Body of pancreas (tissue), 4 donors: ENCODE data around the gene CAMTA1. TPM values are rescaled to one million over a fixed set of nuclear protein-coding genes. Genes with fewer than 3 reads are reported as not detected.

Experiments used
- ATAC-seq: fragments of 150-250 bp; one replicate; pipeline ENCODE4 v1.9.1; 2016
- DNase-seq, 4 donors: peaks; one replicate each; pipeline ENCODE4 v3.0.0-alpha.2; 2019
- H3K27ac ChIP-seq, 4 donors: fragments of 200-600 bp; sonication (generic); 1 replicate in 3 of 4; 2 replicates in 1 of 4; pipeline versions ENCODE4 v1.5.1 to v1.6.1; 2016 to 2019; ENCODE audit warnings: mild to moderate bottlenecking in 1 of 4, mixed read lengths in 1 of 4, moderate library complexity in 1 of 4
- H3K27me3 ChIP-seq, 2 donors: fragments of 200-600 bp; sonication (generic); one replicate each; pipeline ENCODE4 v1.6.0; 2016; ENCODE audit warnings: mild to moderate bottlenecking in 1 of 2
- H3K36me3 ChIP-seq, 2 donors: fragments of 200-600 bp; sonication (generic); replicated peaks in 1 of 2; 2 replicates each; pipeline ENCODE4 v1.5.1; 2016; ENCODE audit warnings: low read depth in 2 of 2; ENCODE audit not compliant: insufficient read depth in 1 of 2
- H3K4me1 ChIP-seq: fragments of 200-600 bp; sonication (generic); one replicate; pipeline ENCODE4 v1.6.0; 2016
- H3K4me3 ChIP-seq, 2 donors: fragments of 200-600 bp; sonication (generic); 1 replicate in 1 of 2; 2 replicates in 1 of 2; pipeline ENCODE4 v1.5.1; 2016 to 2019
- H3K9me3 ChIP-seq, 3 donors: fragments of 200-600 bp; sonication (generic); 1 replicate in 2 of 3; 2 replicates in 1 of 3; pipeline ENCODE4 v1.5.1; 2016
- CTCF ChIP-seq, 7 experiments: fragments of 450-650 bp in 4 of 7; fragments of 200-600 bp in 3 of 7; sonication (generic) in 3 of 7; IDR thresholded peaks; one replicate each; pipeline ENCODE4 v1.5.1; 2016 to 2019; ENCODE audit warnings: antibody characterized with exemption in 7 of 7
- POLR2A ChIP-seq, 3 donors: fragments of 450-650 bp; IDR thresholded peaks; one replicate each; pipeline ENCODE4 v1.6.1; 2016; ENCODE audit warnings: antibody characterized with exemption in 3 of 3, mild to moderate bottlenecking in 2 of 3
- WGBS, 2 donors: methylation state at CpG; one replicate each; pipeline ENCODE4 v1.1.5; 2017; 5-methylcytosine and 5-hydroxymethylcytosine counted together
- intact Hi-C: fragments of 100-400 bp; cut with DNase I; formaldehyde crosslinking; loops from one replicate; pipeline ENCODE4 v1.15.1; 2023
- total RNA-seq, 2 donors: library from RNA; depleted of rRNA; stranded (reverse); fragments of >200 nt; gene quantifications; one replicate each; pipeline ENCODE4 v1.1.0, GENCODE V29; 2016

Gene CAMTA1
- total RNA-seq, 2 donors from 2014 or later: 36.3 to 59.7 TPM

- no peak for ATAC-seq
- Histone ChIP-seq H3K9me3 (no peaks in the 10 kb centered on the region), H3K4me3 (no peak overlapping the region), H3K27ac (no peak overlapping the region), H3K27me3 (no peaks in the 10 kb centered on the region), H3K4me1 (no peaks in the 10 kb centered on the region), H3K36me3 (no peaks in the 10 kb centered on the region)
- intact Hi-C loops: no loop called here
- DNase-seq: no peak
- WGBS, 2 donors: 58 to 74% methylated on average over 4 to 5 of the region's 5 CpGs
- TF ChIP-seq CTCF (IDR thresholded peaks at IDR 0.05) (no peak), POLR2A (IDR thresholded peaks at IDR 0.05) (no peak)
Measured at GRCh38 chr1:7356079-7356478, 570.8 kb downstream of the CAMTA1 start.

- Histone ChIP-seq H3K27me3 (no peaks in the 10 kb centered on the region), H3K4me1 (no peaks in the 10 kb centered on the region), H3K36me3 (no peaks in the 10 kb centered on the region), H3K27ac (no peak overlapping the region), H3K9me3 (no peaks in the 10 kb centered on the region), H3K4me3 (no peak overlapping the region)
- intact Hi-C loops: no loop called here
- no peak for DNase-seq
- 65 to 76% methylated on average over 10 to 11 of the region's 11 CpGs for WGBS, 2 donors
- ATAC-seq: no peak
- no peak for TF ChIP-seq CTCF (IDR thresholded peaks at IDR 0.05)
- TF ChIP-seq POLR2A (IDR thresholded peaks at IDR 0.05): no peak
Measured at GRCh38 chr1:7358425-7358824, 573.2 kb downstream of the CAMTA1 start.

DNA sequence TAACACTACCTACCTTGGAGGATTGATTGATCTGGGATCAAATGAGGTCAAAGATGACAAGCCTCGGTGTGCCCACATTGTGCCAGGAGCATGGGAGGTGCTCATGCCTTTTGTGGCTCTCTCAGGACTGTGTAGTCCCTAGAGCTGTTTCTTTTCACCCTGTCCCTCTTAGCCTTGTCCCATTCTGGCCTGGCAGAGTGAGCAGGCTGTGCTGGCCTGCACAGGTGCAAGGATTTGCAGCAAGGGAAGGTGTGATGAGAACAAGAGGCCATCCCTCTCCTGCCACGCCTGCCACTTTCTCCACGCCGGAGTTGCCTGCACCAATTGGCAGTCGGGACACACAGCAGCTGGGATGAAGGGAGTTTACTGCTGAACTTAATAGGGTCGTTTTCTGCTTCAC, 575.3 kb downstream of the CAMTA1 start:
- H3K4me1 ChIP-seq: no peaks in the 10 kb centered on the region
- ATAC-seq (no peak), DNase-seq (no peak)
- H3K27ac ChIP-seq: no peak overlapping the region
- WGBS, 2 donors: 44 to 48% methylated on average over 6 of the region's 6 CpGs
- intact Hi-C loops: no loop called here
- no peaks in the 10 kb centered on the region for H3K27me3 ChIP-seq
- no peaks in the 10 kb centered on the region for H3K9me3 ChIP-seq
- TF ChIP-seq POLR2A (IDR thresholded peaks at IDR 0.05) (no peak), CTCF (IDR thresholded peaks at IDR 0.05) (no peak)
- no peaks in the 10 kb centered on the region for H3K36me3 ChIP-seq
- no peak overlapping the region for H3K4me3 ChIP-seq

- Histone ChIP-seq H3K4me3 (no peak overlapping the region), H3K4me1 (no peaks in the 10 kb centered on the region), H3K27ac (no peak overlapping the region), H3K27me3 (no peaks in the 10 kb centered on the region), H3K36me3 (no peaks in the 10 kb centered on the region), H3K9me3 (no peaks in the 10 kb centered on the region)
- DNase-seq (no peak), ATAC-seq (no peak)
- intact Hi-C loops: no loop called here
- TF ChIP-seq POLR2A (IDR thresholded peaks at IDR 0.05) (no peak), CTCF (IDR thresholded peaks at IDR 0.05) (no peak)
- WGBS, 2 donors: 78 to 81% methylated on average over 4 of the region's 4 CpGs
Measured at GRCh38 chr1:7362947-7363346, 577.7 kb downstream of the CAMTA1 start.

GRCh38 chr1:7363450-7363849, 578.2 kb downstream of the CAMTA1 start:
- Histone ChIP-seq H3K27me3 (no peaks in the 10 kb centered on the region), H3K36me3 (no peaks in the 10 kb centered on the region), H3K4me3 (no peak overlapping the region), H3K9me3 (no peaks in the 10 kb centered on the region), H3K27ac (no peak overlapping the region), H3K4me1 (no peaks in the 10 kb centered on the region)
- intact Hi-C loops: no loop called here
- no peak for DNase-seq
- no peak for TF ChIP-seq CTCF (IDR thresholded peaks at IDR 0.05)
- TF ChIP-seq POLR2A (IDR thresholded peaks at IDR 0.05): no peak
- no peak for ATAC-seq
- WGBS, 2 donors: 74 to 84% methylated on average over 5 to 6 of the region's 6 CpGs
